ENCODE measurements around the gene VEZT.
"Not testable (repeated sequence)": the region's sequence is repeated elsewhere in the genome, so short reads cannot be mapped to it uniquely, and the experiment has no call there.

VEZT gene

DNA sequence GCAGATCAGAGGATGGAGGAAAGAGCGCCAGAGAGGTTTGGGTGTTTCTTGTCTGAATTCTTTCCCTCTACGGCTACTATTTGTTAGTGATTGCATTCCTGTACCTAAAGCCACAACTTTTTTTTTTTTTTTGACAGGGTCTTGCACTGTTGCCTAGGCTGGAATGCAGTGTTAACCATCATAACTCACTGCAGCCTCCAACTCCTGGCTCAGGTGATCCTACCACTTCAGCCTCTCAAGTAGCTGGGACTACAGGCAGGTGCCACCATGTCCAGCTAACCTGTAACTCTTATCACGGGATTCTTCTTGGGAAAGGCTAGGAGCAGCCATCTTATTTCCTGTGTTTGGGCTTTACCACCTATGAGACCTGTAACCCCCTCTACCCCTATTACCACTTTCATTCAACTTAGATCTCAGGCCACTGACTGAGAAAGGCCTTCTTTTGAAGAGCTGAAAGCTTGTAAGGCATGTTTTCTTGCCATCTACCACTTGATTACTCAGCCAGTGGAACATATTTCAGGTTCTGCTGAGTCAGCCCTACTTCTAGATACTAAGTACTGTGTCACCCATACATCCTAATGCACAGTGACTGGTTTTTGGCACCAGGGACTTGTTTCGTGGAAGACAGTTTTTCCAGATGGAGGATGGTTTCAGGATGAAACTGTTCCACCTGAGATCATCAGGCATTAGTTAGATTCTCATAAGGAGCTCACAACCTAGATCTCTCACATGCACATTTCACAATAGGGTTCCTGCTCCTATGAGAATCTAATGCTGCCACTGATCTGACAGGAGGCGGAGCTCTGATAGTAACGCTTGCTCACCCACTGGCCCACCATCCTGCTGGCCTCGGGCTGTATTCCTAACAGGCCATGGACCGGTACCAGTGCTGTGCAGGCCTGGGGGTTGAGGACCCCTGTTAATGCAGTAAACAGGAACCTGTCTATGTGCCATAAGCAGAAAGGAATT lies 6.9 kb downstream of the VEZT start:
- DNase-seq, result no peak

DNA sequence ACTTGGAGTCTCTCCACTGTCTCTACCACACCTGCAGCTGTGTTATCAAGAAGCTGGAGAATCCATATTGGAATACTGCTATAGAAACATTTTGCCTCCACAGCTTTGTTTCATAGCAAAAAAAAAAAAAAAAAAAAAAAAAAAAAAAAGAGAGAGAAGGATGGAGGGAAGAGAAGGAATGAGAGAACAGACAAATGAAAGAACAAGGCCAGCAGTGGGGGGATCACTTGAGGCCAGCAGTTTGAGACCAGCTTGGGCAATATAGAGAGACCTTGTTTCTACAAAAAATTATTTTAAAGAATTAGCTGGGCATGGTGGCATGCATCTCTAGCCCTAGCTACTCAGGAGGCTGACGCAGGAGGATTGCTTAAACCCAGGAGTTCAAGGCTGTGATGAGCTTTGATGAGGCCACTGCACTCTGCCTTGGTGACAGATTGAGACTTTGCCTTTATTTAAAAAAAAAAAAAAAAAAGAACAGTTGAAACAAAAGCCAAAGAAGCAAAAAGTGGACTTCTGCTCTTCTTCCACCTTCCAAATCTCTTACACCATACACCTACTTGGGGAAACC lies 8.1 kb downstream of the VEZT start:
- DNase-seq, result no peak

- DNase-seq, result no peak
These were observed 10.3 kb downstream of the VEZT start for GRCh38 chr12:95227818-95228356.

DNA sequence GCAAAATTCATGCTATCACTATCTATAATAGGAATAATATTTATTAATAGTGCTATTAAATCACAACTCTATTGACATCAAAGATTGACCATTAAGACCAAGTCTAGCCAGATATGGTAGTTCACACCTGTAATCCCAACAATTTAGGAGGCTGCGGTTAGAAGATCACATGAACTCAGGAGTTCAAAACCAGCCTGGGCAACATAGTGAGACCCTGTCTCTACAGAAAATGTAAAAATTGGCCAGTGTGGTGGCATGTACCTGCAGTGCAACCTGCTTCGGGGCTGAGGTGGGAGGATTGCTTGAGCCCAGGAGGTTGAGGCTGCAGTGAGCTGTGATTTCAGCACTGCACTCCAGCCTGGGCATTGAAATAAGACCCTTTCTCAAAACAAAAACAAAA lies 11.0 kb downstream of the VEZT start:
- DNase-seq, result no peak

DNA sequence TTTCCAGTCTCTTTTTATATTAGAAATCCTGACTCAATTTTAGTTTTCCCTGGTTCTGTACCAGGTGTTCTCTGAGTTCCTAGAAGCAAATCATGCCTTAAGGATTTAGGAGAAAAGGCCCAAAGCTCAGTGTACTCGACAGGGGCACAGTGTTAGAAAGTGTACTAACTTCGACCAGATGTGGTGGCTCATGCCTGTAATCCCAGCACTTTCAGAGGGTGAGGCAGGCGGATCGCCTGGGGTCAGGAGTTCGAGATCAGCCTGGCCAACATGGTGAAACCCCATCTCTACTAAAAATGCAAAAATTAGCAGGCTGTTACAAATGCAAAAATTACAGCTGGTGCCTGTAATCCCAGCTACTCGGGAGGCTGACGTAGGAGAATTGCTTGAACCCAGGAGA lies 12.0 kb downstream of the VEZT start:
- DNase-seq, result no peak

DNA sequence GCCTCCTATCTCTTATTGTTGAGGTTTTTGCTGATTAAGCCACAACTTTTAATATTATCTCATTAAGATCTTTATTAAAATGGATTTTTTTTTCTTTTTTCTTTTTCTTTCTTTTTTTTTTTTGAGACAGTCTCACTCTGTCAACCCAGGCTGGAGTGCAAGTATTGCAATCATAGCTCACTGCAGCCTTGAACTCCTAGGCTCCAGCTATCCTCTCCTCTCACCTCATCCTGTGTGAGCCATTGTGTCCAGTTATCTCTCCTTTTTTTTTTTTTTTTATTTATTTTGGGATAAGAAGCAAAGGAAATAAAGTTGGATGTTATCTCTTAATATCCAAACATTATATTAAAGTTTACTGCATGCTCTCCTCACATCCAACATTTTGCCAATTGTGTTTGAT lies 12.7 kb downstream of the VEZT start:
- DNase-seq, result no peak

- DNase-seq, result no peak
These were observed 13.6 kb downstream of the VEZT start for GRCh38 chr12:95231190-95231589.

GRCh38 chr12:95234187-95234586 lies 16.6 kb downstream of the VEZT start:
- not testable (repeated sequence) for DNase-seq

DNA sequence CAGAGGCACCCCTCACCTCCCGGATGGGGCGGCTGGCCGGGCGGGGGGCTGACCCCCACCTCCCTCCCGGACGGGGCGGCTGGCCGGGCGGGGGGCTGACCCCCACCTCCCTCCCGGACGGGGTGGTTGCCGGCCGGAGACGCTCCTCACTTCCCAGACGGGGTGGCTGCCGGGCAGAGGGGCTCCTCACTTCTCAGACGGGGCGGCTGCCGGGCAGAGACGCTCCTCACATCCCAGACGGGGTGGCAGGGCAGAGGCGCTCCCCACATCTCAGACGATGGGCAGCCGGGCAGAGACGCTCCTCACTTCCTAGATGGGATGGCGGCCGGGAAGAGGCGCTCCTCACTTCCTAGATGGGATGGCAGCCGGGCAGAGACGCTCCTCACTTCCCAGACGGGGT lies 18.0 kb downstream of the VEZT start:
- not testable (repeated sequence) for DNase-seq

GRCh38 chr12:95237315-95237714 lies 19.7 kb downstream of the VEZT start:
- no peak for DNase-seq

DNA sequence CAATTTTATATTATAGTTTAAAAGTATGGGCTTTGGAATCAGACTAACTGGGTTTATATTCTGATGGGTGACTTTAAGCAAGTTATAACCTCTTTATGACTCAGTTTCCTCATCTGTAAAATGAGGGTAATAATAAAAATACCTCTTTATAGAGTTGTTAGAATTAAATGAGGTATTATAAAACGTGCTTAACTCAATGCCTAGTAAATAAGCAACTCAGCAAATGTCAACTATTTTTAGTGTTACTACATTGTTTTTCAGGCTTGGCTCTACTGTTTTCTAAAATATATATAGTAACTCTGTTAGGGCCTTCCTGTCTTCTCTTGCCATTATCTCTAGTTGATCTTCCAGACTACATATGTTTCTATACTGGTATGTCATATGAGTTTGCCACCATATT lies 20.5 kb downstream of the VEZT start:
- DNase-seq, result no peak

DNA sequence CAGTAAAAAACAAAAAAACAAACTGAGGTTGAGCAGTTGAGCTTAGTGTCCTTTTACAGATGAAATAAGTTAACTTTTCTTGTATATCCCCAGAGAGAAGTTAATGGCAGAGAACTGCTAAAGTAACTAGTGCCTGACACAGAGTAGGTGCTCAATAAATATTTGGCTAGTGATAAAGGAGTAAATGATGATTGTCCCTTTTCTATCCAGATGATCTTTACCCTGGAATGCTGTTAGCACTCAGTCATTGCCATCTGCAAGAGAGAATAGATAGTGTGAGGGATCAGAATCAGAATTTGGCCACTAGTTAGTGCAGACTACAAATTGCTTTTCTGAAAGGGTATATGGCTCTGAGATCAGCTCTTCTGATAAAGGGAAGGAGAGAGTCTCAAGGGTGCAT lies 21.6 kb downstream of the VEZT start:
- no peak for DNase-seq

GRCh38 chr12:95239835-95240234 lies 22.2 kb downstream of the VEZT start:
- DNase-seq, result not testable (repeated sequence)

DNA sequence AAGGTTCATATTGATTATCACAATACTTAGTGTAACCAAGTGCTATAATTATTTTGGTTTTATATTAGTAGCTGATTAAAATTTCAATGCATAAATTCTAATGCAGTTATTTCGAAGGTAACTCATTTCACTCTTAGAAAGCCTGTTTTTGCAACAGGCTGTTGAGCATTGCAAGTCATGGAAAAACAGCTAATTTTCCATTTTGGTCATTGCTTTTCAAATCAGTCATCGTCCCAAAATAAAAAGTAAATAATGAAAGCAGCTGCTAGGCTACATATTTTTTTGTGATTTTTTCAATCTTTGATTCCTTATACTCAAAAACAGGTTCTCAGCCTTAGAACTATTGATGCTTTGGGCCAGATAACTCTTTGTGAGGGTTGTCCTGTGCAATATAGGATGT lies 22.9 kb downstream of the VEZT start:
- DNase-seq, result no peak

- DNase-seq, result not testable (repeated sequence)
These were observed 23.5 kb downstream of the VEZT start for GRCh38 chr12:95241138-95241537.

DNA sequence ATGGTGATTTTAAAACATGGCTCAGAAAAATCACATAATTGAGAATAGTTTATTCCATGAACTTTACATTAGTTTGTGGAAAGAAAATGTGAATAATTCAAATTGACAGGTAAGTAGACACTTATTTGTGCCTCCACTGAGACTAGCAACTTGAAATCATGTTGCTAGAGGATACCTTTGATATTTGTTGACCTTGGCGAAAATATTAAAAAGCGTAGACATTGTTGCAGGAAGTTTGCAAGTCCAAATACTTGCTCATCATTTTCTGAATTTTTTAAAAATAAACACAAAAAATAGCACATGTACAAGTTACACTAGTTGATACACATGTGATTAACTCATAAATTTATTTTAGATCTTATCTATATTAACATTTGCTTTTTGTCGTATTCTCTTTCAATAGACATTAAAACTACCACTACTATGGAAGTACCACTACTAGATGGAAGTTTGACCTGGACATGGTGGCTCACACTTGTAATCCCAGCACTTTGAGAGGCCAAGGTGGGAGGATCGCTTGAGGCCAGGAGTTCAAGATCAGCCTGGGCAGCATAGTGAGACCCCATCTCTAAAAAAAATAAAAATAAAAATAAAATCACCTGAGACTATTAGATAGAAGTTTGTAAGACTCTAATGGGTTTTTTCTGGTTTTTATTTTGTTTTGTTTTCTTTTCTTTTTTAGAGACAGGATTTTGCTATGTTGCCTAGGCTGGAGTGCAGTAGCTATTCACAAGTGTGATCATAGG lies 24.3 kb downstream of the VEZT start:
- no peak for DNase-seq

DNA sequence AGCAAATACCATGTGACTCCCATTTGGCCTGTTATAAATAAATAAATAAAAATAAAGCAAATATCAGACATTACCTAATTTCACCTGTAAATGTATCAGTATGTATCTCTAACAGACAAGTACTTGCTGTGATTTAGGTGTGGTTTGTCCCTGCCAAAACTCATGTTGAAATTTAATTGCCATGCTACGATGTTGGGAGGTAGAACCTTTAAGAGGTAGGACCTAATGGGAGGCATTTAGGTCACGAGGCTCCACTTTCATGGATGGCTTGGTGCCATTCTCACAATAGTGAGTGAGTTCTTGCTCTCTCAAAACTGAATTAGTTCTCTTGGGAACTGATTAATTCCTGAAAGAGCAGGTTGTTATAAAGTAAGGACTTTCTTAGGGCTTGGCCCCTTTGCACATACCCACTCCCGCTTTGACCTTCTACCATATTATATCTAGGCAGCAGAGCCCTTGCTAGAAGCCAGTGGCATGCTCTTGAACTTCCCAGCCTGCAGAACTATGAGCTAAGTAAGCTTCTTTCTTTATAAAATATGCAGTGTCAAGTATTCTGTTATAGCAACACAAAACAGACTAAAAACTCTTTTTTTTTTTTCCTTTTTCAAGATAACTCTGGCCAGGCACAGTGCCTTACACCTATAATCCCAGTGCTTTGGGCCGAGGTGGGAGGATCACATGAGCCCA lies 26.0 kb downstream of the VEZT start:
- no peak for DNase-seq

DNA sequence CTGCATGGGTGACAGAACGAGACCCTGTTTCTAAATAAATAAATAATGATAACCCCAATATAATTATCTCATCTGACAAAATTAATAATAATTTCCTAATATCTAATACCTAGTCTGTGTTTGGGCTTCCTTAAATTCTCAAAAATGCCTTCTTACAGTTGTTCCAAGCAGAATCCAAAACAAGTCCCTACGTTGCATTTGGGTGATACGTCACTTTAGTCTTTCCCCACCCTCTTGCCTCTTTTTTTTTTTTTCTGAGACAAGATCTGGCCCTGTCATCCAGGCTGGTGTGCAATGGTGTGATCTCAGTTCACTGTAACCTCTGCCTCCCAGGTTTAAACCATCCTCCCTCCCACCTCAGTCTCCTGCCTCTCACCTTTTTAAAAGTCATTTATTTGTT lies 26.7 kb downstream of the VEZT start:
- no peak for DNase-seq

- no peak for DNase-seq
These were observed 30.5 kb downstream of the VEZT start for GRCh38 chr12:95248095-95248494.

- no peak for DNase-seq
These were observed 31.2 kb downstream of the VEZT start for GRCh38 chr12:95248604-95249360.

DNA sequence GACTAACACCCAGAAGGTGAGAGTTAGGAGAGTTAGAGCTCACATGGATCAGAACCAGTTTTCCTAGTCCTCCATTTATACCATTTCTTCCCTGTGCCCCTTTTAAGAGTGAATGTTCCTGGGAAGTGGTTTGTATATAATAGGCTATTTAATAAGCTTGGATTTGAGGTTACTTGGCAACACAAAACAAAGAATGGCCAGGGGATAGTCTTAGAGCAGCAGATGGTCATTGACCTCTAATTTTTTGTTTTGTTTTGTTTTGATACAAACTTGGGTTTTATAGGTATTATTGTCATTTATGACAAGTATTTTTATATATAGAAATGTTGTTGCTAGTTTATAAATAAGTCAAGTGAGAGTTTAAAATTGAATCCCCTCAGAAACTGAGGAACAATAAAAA lies 35.8 kb downstream of the VEZT start:
- DNase-seq, result no peak

DNA sequence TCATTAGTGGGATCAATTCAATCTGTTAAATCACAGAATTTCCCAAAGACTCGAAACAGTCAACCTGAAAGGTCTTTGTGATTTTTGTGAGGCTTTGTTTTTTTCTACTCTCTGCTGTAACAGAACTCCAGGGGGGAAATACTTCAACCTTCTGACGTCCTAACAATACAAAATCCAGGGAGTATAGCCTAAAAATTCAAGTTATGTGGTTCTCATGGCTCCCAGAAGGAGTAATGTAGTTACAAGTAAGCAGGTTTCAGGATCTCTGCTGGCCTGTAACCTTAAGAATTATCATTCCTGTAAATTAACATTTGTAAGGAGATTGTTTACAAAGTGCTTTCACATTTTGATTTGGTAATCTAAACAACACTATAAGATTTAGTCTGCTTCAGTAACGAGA lies 39.9 kb downstream of the VEZT start:
- DNase-seq, result no peak
